HG03095 (cell line): Measurements from ENCODE around the gene TNNI3K.

ENCODE experiments used
- ATAC-seq: cut with Tn5 transposase; IDR thresholded peaks from one replicate; pipeline ENCODE4 v1.9.1; 2021; ENCODE audit warnings: moderate library complexity; ENCODE audit not compliant: unreplicated experiment

The TNNI3K gene

DNA sequence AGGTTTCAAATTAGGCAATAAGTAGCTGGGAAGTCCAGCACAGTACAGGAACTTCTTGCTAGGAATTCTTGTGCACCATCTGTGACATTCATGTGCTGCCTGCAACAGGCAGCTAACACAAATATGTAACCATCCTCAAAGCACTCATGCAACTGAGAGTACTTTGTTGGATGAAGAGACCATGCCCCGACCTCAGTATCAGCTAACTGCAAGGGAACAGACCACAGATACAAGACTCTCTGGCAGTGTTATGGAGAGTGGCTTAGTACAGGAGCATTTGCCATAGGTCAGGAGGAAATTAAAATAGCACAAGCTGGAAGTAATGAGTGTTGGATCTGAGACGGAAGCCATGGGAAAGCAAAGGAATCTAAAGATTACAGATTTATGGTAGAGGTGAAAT lies 153.7 kb downstream of the TNNI3K start:
- no peak for ATAC-seq

DNA sequence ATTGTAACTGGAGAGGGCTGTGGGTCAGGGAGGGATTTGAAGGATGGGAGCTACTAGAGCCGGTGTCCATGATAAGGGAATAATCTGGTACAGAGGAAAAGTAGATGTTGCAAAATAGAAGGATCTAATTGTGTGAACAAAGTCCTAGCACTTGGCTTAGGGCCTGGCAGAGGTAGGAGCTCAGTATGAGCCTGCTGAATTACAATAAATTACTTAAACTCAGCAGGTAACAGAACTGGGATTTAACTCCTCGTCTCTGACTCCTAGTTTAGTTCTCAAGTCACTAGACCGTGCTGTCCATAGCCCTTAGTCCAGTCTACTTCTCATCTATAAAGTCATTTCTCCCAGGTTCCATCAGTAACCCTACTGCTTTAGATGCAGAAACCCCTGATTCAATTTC lies 157.0 kb downstream of the TNNI3K start:
- no peak for ATAC-seq

DNA sequence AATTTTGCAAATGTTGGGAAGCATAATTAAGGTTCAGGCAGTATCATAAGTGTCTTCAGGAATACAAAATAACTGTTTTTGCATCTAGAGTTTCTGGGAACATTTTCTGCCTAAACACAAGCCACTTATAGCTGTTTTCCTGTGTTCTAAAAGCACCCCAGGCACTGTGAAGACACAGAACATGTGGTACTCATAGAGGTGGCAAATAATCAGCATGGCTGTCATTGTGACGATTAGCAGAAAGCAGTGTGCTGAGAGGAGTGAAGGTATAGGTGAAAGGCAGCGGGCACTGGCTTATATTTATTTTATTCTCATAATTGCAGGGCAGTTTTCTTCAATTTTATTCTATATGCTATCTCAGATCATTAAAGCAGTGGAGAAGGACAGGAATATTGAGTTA lies 157.7 kb downstream of the TNNI3K start:
- no peak for ATAC-seq

DNA sequence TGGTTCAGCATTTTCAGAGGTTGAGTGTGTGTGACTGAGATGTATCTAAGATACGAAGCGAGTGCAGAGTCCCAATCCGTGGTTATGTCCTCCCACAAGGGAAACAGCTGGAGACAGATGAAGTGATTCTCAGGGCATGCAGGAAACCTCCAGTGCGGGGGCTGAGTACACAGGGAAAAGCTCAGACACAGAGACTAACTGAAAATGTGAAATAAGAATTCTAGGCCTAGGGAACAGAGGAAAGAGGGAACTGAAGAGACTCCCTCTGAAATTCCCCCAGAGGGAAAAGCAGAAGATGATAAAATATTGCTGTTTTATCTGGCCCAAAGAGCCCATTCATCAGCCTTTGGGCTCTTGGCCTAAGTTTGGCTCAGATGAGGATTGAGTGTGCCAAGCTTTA lies 160.4 kb downstream of the TNNI3K start:
- ATAC-seq, result no peak

DNA sequence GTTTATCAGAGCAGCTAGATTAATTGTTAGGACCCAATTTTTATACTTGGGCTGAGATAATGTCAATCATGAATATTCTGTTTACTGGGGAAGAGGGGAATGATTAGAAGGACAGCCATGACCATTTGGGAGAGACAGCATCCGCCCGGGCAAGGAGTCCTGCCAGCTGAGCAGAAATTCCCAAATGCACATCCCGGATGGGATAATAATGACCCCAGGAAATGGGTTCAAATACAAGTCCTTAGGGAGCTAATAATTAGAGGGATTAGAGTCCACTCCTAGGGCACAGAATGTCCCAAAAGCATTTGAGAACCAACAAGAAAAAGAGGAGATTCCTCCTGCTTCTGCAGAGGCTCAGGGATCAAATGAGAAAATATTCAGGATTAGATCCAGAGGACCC lies 161.3 kb downstream of the TNNI3K start:
- ATAC-seq, result no peak

DNA sequence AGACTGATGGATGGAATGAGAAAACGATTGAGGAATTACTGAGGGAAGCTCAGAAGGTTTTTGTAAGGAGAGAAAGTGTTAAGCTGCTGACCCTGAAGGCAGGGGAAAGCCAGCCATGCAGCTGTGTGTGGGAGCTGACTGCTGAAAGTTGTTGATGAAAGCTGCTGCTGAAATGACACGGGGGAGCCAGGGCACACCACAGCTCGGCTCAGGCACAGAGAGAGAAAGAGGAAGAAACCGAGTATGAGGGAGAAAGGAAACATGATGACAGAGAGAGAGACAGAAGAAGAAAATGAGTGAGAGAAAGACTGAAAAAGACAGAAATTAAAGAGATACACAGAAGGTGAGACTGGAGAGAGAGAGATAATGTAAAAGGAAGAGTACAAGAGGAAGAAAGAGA lies 161.7 kb downstream of the TNNI3K start:
- ATAC-seq, result no peak

DNA sequence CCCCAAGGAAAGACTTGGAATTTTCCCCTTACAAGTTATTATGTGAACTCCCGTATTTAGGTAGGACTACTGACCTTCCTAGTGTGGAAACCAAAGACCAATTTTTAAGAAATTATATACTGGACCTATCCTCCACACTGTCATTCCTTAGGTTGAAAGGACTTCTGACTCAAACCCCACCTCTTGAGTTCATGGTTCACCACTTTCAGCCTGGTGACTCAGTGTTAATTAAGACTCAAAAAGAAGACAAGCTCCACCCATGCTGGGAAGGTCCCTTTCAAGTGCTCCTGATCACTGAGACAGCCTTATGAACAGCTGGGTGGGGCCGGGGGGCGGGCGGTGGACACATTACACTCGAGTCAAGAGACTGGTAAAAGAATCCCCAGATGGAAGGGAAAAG lies 164.1 kb downstream of the TNNI3K start:
- ATAC-seq, result peak; percentile 79

DNA sequence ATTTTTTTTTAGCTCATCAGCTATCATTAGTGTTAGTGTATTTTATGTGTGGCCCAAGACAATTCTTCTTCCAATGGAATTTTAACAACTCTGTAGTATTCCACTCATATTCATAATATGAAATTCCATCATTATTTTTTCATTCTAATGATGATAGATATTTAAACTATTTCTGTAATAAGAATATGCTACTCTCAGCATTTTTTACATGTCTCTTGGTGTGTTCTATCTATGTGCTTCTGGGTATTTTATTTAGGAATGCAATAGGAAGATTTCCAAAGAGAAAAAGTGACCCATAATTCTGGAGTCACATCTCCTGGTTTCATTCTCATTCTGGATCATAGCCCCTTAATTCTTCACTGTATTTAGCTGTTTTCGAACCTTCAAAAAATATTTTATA lies 167.7 kb downstream of the TNNI3K start:
- ATAC-seq, result no peak

DNA sequence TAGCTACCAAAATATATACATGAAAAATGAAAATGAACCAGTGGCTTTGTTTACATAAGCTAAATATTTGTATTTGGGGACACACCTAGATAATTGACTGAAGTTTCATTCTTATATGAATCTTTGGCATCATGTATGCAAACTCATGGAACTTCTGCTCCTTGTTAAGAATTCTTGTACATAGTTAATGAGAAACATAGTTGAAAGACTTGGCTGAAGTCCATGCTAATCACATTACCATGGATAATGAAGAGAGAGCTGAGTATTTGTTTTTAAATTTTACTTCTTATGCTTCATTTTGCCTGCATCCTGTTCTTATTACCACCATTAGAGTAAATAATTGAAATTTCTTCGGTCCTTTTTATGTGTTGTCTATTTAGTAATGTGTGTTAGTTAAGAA lies 168.4 kb downstream of the TNNI3K start:
- no peak for ATAC-seq

DNA sequence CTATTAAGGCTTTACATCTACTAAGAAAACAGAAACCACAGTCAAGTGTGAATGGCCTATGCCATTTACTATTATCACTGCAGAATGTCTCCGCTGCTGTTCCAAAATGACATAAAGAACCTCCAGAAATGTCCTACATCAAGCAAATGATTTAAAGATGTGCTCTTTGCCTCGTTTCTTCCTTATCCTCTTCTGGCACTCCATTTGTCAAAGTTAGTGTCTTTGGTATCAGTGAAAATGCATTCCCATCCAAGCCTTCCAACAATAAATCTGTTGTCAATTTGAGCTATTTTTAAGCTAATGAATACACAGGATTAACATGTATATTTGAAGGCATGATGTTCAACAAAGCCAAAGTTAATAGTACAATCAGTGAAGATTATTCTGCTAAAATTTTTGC lies 171.6 kb downstream of the TNNI3K start:
- ATAC-seq, result no peak

DNA sequence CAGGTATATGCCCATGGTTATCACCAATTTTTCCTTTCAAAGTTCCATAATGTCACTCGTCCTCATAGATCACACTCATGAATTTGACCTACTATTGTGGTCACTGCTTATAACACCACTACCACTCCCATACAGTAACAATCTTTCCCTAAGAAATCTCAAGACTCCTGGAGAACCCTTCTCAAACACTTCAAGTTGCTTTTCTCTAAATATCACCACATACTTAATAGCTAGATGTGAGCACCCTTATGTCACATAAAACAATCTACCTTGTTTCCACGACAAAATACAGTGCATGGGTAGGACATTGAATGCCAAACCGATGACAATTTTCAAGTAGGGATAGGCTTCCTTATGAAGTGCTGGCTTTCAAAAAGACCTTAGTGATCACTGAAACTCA lies 172.7 kb downstream of the TNNI3K start:
- no peak for ATAC-seq

DNA sequence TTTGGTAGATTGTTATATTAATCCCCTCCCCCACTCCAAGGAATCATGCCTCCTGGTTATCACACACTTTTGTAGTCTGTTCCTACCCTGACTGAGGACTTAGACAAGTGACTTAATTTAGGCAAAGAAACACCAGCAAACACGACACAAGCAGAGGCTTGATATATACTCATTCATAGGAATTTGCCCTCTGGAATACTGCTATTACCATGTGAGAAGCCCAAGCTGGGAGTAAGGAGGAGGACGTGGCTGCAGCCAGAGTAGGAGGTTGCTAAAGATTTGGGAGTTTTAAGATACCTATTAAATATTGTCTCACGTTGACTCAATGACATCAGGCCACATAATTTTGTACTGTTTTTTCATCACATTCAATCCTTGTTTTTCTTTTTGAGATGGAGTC lies 177.1 kb downstream of the TNNI3K start:
- ATAC-seq, result no peak

DNA sequence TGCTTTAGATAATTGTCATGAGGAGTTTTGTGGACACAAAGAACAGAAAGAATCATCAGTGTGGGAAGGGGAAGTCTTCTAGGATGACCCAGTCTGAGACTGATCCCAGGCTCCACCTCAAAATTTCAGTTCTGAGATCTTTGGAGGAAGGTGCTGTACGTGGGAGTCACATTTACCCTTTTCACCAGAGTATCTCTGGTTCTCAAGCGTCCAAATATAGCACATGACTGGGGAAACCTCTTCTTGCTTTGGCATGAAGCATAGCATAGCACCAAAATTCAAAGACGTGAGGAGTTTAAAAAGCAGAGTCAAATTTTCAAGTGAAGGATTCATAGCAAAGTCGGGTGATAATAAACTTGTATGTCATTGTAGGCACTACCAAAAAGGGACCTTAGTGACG lies 180.7 kb downstream of the TNNI3K start:
- no peak for ATAC-seq

DNA sequence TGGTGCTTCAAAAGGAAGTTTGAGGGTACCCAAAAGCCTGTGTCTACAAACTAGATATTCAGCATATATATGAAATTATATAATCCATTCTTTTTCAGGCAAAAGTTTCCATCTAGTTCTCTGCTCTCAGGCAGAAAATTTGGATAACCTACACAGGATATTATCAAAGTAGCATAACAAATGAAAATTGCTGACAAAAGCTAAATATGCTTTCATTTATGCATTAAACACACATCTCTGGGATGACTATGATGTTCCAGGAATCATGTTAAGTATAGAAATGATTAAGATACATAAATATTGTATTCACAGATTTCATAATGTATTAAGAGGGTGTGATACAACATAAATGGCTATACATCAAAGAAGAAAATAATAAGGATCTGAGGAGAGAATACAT lies 184.4 kb downstream of the TNNI3K start:
- no peak for ATAC-seq

DNA sequence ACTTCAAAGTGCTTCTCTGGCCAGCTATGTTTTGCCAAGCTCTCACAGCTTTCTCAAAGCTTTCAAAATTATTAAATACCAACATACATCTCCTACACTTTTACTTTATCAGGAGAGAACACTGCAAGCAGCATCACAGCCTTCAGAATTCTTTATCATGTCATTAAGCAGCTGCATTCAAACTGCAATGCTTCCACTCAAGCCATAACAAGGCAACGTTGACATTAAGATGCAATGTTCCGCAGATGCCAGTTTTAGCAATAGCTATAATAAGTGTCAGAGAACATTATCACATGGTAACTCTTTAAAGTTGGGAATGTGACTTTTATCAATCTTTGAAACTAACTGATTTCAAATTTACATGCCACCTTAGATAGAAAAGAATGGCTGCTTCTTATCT lies 185.3 kb downstream of the TNNI3K start:
- no peak for ATAC-seq

DNA sequence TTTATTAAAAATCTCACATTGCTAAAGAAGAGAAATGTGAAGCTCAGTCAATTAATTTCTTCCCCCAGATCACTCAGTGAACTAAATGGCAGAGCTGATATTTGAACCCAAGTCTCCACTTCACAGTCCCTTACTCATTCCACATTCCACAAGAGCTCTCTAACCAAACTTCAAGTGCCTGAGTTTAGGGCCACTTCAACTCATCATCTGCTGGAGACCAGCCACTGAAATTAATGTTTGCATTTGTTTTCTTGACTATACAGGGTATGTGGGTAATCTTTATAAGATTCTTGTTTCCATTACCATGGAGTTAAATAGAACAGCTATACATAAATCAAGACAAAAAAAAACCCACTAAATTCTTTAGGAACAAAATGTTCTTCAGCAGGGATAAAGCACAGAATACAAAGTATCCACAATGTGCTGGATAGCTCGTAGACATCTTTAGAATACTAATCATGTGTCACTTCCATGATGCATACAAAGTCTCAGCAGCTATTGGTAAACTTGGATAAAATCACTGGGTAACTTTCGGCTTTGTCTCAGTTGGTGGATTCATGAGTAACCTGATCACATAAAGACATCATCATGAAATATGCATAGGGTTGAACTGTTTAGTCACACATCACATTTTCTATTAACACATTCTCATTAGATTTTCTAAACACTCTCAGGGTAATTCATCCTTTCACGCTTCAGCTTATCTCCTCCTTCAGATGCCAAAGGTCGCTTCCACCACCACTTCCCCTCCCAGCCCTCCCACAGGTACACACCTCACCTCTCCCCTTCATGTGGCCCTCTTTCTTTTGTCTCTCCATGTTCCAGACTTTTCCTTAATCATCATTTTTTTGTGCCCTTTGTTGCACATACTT lies 187.5 kb downstream of the TNNI3K start:
- no peak for ATAC-seq

DNA sequence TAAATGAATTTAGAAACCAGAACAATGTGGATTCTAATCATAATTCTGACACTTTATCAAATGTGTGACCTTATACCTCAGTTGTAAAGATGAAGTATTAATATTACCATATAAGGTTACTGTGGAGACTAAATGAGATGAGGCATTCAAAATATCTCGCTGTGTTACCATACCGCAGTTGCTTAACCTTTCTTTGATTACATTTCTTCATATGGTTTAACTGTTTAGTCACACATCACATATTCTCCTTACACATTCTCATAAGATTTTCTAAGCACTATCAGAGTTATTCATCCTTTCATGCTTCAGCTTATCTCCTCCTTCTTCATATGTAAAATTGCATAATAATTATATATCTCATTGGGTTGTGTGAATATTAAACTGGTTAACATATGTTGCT lies 188.3 kb downstream of the TNNI3K start:
- ATAC-seq, result no peak

DNA sequence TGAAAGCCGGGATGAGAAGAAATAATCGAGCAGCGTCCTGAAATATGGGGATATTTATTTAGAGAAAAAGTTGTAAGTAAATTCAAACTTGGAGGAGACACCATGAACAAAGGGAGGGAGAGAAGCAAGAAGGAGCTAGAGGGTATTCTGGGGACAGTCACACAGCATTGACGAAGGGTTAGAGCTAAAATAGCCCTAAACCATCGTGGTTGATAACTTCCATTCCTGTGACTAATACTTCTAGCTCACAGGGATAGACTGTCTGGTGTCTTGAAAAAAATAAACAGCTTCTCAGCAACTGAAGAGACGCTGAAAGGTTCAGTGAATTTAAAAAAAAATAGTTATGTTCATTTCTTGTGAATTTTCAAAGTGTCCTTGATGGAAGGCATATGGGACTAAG lies 190.5 kb downstream of the TNNI3K start:
- no peak for ATAC-seq

DNA sequence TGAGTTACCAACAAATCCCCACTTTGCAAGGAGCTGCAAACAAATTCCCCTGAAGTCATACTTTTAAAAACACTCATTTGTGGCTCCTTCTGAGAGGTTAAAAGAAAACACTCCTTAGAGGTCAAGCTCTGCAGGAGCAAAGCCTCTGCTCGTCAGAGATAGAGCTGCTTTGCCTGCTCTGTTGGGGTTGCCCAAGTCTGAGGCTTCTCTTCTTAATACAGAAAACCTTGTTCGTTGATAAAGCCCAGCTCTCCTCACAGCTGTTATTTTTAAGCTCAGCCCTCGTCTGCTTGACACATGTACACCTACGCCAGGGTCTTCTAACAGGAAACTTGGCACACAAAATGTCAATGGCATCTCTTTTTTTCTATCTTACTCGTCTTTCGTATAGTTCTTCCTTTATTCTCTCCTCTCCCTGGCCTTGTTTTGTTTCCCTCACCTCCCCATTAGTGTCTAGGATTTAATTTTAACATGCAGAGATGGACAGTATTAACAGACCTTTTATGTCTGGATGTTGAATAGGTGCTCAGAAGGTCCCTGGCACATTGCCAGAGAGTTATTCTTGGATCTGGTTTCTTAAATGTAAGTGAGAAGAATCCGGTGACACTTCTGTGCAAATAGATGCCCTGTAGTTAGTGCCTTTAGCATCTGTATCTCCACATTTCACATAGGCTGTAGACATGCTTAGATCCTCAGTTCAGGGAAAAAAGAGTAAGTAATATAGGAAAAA lies 191.2 kb downstream of the TNNI3K start:
- no peak for ATAC-seq

DNA sequence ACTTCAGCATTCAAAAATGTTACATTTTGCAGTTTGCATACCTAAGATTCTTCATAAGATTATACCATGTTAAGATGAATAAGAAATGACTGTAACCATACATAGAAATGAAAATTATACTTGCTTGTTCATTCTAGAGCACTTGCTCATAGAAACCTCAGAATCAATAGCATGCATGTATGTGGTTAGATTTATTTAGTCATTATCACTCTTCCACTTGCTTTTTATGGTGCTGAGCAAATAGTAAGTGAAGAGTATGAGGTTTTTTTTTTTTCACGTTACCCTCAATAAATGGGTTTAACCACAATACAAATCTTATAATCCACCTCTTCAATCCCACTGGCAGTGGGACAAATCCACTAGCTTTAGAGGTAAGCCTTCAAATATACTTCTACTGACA lies 192.5 kb downstream of the TNNI3K start:
- no peak for ATAC-seq

DNA sequence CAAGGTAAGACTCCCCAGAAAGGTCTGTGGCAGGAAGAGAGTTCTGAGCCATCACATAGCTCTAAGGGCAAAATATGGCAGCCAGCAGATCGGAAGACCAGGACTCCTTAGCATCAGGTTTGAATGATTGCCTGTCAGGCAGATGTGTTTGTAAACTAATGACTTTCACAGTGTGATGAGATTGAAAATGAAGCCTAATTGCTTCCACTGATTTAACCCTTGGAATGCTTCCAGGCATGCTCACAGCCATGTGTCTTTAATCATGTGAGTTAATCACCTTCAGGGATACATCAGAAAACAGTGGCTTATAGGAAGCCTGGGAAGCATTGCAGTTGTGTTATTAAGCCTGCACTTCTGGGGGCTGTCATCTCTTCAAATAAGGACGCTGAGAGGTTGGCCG lies 194.4 kb downstream of the TNNI3K start:
- no peak for ATAC-seq

DNA sequence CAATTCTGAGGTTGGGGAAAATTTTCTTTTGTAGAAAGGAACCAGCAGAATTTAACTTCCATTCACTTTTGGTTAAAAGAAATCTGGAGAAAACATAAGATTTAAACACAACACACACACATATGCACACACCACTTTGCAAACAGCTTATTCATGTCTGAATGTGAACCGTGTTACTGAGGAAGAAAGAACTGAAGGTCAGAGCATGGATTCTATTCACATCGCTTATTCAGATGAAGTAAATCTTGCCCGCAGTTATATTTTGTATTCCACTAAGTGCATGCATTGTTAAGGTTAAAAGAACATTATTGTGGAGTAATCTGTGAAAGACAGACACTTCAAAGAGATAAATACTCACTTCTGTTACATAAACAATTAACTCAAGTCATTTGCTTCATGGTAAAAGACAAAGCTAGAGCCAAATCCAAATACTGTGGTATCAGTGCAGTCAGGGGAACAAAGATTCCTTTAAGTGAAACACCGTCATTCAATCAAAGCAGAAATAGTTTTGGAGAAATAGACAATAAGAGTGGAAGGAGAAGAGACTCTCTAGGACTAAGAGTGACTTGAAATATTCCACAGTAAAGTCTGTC lies 195.3 kb downstream of the TNNI3K start:
- no peak for ATAC-seq
